PFSK-1 (cell line): ENCODE data around the gene FBXO15.

Source experiments
- FOXP2 ChIP-seq: optimal IDR thresholded peaks from 2 replicates; pipeline ENCODE3; 2011; ENCODE audit warnings: borderline replicate concordance, control low read depth, inconsistent platforms; ENCODE audit not compliant: insufficient read depth; ENCODE audit errors: extremely low read length, extremely low read depth
- POLR2AphosphoS5 ChIP-seq: IDR thresholded peaks from 2 replicates; pipeline ENCODE4 v1.6.1; 2012; ENCODE audit warnings: low read depth, mild to moderate bottlenecking, control low read depth, low read length, moderate library complexity
- SIN3A ChIP-seq: IDR thresholded peaks from 2 replicates; pipeline ENCODE4 v1.6.1; 2012; ENCODE audit warnings: mild to moderate bottlenecking, low read length, moderate library complexity, borderline replicate concordance; ENCODE audit not compliant: insufficient read depth
- TAF1 ChIP-seq: IDR thresholded peaks from 2 replicates; pipeline ENCODE4 v1.6.1; 2012; ENCODE audit warnings: low read length, control low read depth, borderline replicate concordance; ENCODE audit not compliant: insufficient read depth
- TF ChIP-seq, protein P1 (sequence below), 2 experiments: IDR thresholded peaks; 2 replicates each; pipeline versions ENCODE4 v1.6.1 to v1.8.0; 2011 to 2012; ENCODE audit warnings: low read depth in 2 of 2, low read length in 2 of 2, control low read depth in 1 of 2, inconsistent platforms in 1 of 2, mild to moderate bottlenecking in 1 of 2, moderate library complexity in 1 of 2; ENCODE audit not compliant: insufficient read depth in 1 of 2

The FBXO15 gene

DNA sequence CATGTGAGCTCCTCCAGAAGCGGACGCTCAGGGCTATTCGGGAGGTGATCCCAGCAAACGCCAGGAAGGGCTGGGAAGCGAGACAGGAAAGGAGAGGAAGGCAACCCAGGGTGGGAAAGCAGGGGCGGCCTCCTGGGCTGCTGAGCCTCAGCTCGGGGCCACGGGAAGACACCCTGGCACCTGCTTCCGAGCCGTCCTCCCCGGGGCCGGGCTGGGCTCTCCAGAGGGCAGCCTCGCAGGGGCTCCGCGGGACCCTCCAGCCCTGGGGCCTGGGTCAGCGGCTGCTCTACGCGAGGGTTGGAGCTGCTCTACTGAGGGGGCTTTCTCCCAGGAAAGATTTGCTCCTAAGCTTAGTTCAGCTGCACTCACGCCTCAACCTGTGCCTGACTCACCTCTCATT lies 34.7 kb upstream of the FBXO15 start:
- TF ChIP-seq TAF1 (no peak), SIN3A (no peak), FOXP2 (no peak), POLR2AphosphoS5 (no peak)
- TF ChIP-seq, protein P1, sequence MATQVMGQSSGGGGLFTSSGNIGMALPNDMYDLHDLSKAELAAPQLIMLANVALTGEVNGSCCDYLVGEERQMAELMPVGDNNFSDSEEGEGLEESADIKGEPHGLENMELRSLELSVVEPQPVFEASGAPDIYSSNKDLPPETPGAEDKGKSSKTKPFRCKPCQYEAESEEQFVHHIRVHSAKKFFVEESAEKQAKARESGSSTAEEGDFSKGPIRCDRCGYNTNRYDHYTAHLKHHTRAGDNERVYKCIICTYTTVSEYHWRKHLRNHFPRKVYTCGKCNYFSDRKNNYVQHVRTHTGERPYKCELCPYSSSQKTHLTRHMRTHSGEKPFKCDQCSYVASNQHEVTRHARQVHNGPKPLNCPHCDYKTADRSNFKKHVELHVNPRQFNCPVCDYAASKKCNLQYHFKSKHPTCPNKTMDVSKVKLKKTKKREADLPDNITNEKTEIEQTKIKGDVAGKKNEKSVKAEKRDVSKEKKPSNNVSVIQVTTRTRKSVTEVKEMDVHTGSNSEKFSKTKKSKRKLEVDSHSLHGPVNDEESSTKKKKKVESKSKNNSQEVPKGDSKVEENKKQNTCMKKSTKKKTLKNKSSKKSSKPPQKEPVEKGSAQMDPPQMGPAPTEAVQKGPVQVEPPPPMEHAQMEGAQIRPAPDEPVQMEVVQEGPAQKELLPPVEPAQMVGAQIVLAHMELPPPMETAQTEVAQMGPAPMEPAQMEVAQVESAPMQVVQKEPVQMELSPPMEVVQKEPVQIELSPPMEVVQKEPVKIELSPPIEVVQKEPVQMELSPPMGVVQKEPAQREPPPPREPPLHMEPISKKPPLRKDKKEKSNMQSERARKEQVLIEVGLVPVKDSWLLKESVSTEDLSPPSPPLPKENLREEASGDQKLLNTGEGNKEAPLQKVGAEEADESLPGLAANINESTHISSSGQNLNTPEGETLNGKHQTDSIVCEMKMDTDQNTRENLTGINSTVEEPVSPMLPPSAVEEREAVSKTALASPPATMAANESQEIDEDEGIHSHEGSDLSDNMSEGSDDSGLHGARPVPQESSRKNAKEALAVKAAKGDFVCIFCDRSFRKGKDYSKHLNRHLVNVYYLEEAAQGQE (IDR thresholded peaks at IDR 0.05; ENCODE audit: insufficient read depth in 1 of 2, low read depth in 2 of 2, low read length in 2 of 2) = no peak

DNA sequence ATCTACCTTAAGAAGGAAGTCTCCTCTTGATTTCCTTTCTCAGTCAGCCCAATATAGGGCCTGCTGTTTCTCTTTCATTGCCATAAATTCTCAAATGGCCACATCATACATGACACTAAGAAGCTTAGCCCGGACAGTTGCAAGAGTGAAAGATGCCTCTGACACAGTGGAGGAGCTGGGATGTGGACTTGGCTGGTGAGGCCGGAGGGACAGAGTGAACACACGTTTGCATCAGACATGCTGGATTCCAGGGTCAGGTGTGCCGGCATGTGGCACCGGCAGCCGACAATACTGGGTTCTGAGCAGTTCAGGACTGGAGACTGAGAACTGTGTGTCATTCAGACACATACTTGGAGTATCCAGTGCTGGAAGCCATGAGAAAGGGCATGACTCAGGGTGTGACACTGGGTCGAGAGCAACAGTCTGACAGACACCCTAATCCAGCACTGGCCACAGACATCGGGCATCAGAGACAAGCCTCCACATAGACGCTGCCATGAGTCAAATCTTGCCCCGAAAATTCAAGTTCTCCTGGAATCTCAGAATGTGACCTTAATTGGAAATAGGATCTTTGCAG lies 32.1 kb upstream of the FBXO15 start:
- TF ChIP-seq, protein P1 (IDR thresholded peaks at IDR 0.05; ENCODE audit: insufficient read depth in 1 of 2, low read depth in 2 of 2, low read length in 2 of 2) = no peak
- TF ChIP-seq SIN3A (no peak), TAF1 (no peak), FOXP2 (no peak), POLR2AphosphoS5 (no peak)

DNA sequence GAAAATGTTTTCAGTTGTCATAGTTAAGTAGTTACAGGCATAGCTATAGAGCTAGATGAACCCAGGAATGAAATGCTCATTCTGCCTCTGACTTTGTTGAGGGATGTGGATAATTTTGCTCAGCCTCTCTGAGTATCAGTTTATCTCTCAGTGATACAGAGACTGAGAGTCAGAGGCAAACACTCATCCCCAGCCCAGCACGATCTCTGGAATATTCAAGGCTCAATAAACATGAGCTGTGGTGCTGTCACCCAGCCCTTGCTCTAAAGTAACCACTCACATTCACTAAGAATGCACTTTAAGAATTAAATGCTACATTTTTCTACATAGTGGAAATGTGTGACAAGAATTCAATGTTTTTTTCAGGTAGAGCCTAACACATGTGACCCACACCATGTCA lies 31.2 kb upstream of the FBXO15 start:
- TF ChIP-seq POLR2AphosphoS5 (no peak), TAF1 (no peak), FOXP2 (no peak), SIN3A (no peak)
- TF ChIP-seq, protein P1 (IDR thresholded peaks at IDR 0.05; ENCODE audit: insufficient read depth in 1 of 2, low read depth in 2 of 2, low read length in 2 of 2) = no peak

DNA sequence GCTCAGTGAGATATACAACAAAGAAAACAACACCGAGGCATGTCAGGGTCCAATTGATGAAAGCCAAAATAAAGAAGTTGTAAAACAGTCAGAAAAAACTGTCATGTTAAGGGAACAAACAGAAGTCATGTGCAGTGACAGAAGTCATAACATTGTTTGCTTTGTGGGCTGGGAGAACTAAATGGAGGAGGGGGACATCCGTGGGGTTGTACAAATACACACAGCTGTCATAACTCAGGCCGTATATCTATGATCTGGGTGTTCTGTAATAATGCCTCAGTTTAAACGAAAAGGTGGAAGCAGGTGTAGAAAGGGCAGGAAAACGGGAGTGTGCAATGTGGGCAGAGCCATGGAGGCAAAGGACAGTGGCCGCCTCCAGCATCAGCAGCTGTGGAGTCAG lies 28.0 kb upstream of the FBXO15 start:
- TF ChIP-seq TAF1 = no peak
- TF ChIP-seq SIN3A = no peak

DNA sequence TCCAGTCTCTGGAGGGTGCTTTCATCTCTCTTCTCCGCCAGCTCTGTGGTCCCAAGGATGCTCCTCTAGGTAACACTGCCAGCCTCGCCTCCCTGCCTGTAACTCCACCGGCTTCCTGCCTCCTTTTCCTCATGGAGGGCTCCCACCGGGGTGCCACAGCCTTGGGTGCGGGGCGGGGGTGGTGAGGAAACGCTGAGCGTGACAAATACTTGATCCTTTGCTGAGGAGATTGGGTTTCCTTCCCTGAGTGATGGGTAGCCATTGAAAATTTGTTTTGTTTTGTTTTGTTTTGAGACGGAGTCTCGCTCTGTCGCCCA lies 25.8 kb upstream of the FBXO15 start:
- TF ChIP-seq, protein P1 (IDR thresholded peaks at IDR 0.05; ENCODE audit: insufficient read depth in 1 of 2, low read depth in 2 of 2, low read length in 2 of 2) = no peak
- no peak for TF ChIP-seq SIN3A
- TF ChIP-seq FOXP2 = no peak
- TF ChIP-seq TAF1 = no peak
